Breast epithelium (tissue), 3 donors: ENCODE measurements around the gene NLRP12.

ENCODE experiments used
- CTCF ChIP-seq, 3 donors: fragments of 450-650 bp; IDR thresholded peaks; one replicate each; pipeline ENCODE4 v1.5.1; 2016 to 2017; ENCODE audit warnings: antibody characterized with exemption in 3 of 3, mild to moderate bottlenecking in 3 of 3, moderate library complexity in 3 of 3
- POLR2A ChIP-seq: fragments of 450-650 bp; IDR thresholded peaks from one replicate; pipeline ENCODE4 v1.6.1; 2016; ENCODE audit warnings: antibody characterized with exemption, mild to moderate bottlenecking, moderate library complexity

- TF ChIP-seq POLR2A (no peak), CTCF (IDR thresholded peaks at IDR 0.05) (no peak)
These were observed 53.0 kb downstream of the NLRP12 start for GRCh38 chr19:53771144-53771543.
